HG02759 (cell line): ENCODE measurements around the gene MDN1.
"Not testable (repeated sequence)": the region's sequence is repeated elsewhere in the genome, so short reads cannot be mapped to it uniquely, and the experiment has no call there.

Source experiments
- ATAC-seq: cut with Tn5 transposase; IDR thresholded peaks from one replicate; pipeline ENCODE4 v1.9.1; 2021; ENCODE audit warnings: mild to moderate bottlenecking, moderate library complexity; ENCODE audit not compliant: unreplicated experiment

Gene MDN1

GRCh38 chr6:89819336-89820130, at the start of gene MDN1:
Gene MDN1 (minus strand): TSS chr6:89819794. CDS start chr6:89819607, 187 bp downstream.
- ATAC-seq: peak; percentile 98

- ATAC-seq: no peak
These were observed 46.6 kb upstream of the MDN1 start for GRCh38 chr6:89866024-89866678.

- ATAC-seq: no peak
These were observed 43.1 kb upstream of the MDN1 start for GRCh38 chr6:89862698-89863097.

- ATAC-seq: peak; percentile 52
These were observed 42.7 kb upstream of the MDN1 start for GRCh38 chr6:89862273-89862672.

GRCh38 chr6:89859744-89860143, 40.1 kb upstream of the MDN1 start:
- ATAC-seq: no peak

- no peak for ATAC-seq
These were observed 38.4 kb upstream of the MDN1 start for GRCh38 chr6:89858041-89858440.

GRCh38 chr6:89853068-89853467, 33.5 kb upstream of the MDN1 start:
- no peak for ATAC-seq

- ATAC-seq: not testable (repeated sequence)
These were observed 27.9 kb upstream of the MDN1 start for GRCh38 chr6:89847513-89847912.

- ATAC-seq: no peak
These were observed 23.5 kb upstream of the MDN1 start for GRCh38 chr6:89843070-89843469.

- no peak for ATAC-seq
These were observed 22.6 kb upstream of the MDN1 start for GRCh38 chr6:89842228-89842627.

GRCh38 chr6:89840538-89840937, 20.9 kb upstream of the MDN1 start:
- no peak for ATAC-seq

GRCh38 chr6:89836639-89837222, 17.1 kb upstream of the MDN1 start:
- no peak for ATAC-seq

GRCh38 chr6:89834884-89835792, 15.5 kb upstream of the MDN1 start:
- peak; percentile 97 for ATAC-seq

GRCh38 chr6:89830170-89830809, 10.7 kb upstream of the MDN1 start:
- no peak for ATAC-seq

- peak; percentile 97 for ATAC-seq
These were observed 10.0 kb upstream of the MDN1 start, which contains the start of gene CASP8AP2 for GRCh38 chr6:89829472-89830169. Gene CASP8AP2 (plus strand): TSS chr6:89829880.

GRCh38 chr6:89828988-89829471, 9.4 kb upstream of the MDN1 start:
- ATAC-seq: peak; percentile 29

GRCh38 chr6:89828475-89828987, 8.9 kb upstream of the MDN1 start:
- not testable (repeated sequence) for ATAC-seq

- ATAC-seq: no peak
These were observed 6.5 kb upstream of the MDN1 start for GRCh38 chr6:89826029-89826528.

- peak; percentile 20 for ATAC-seq
These were observed 638 bp downstream of the MDN1 start for GRCh38 chr6:89818977-89819335.
